Adipocyte (in vitro differentiated cells): Measurements from ENCODE around the gene N4BP2L2.
"Not testable (repeated sequence)": the region's sequence is repeated elsewhere in the genome, so short reads cannot be mapped to it uniquely, and the experiment has no call there.

ENCODE experiments used
- DNase-seq: peaks from one replicate; pipeline ENCODE4 v3.0.0-alpha.2; 2015; ENCODE audit warnings: low read depth
- H3K27me3 ChIP-seq: replicated peaks from 2 replicates; pipeline ENCODE4 v1.7.0; 2013; ENCODE audit warnings: mild to moderate bottlenecking, low read length, moderate library complexity; ENCODE audit not compliant: control insufficient read depth, insufficient read depth
- H3K36me3 ChIP-seq: 2 replicates; pipeline ENCODE4 v1.7.0; 2013; ENCODE audit warnings: low read length, mild to moderate bottlenecking, moderate library complexity; ENCODE audit not compliant: control insufficient read depth, insufficient read depth, severe bottlenecking
- H3K4me1 ChIP-seq: 2 replicates; pipeline ENCODE4 v1.7.0; 2013; ENCODE audit warnings: mild to moderate bottlenecking, low read length, moderate library complexity; ENCODE audit not compliant: control insufficient read depth, insufficient read depth
- H3K4me3 ChIP-seq: 2 replicates; pipeline ENCODE4 v1.7.0; 2013; ENCODE audit warnings: mild to moderate bottlenecking, low read length, moderate library complexity
- H3K9ac ChIP-seq: 2 replicates; pipeline ENCODE4 v1.7.0; 2013; ENCODE audit warnings: mild to moderate bottlenecking, low read length, moderate library complexity
- H3K9me3 ChIP-seq: 2 replicates; pipeline ENCODE4 v1.7.0; 2013; ENCODE audit warnings: mild to moderate bottlenecking, low read length, moderate library complexity; ENCODE audit not compliant: control insufficient read depth

Gene N4BP2L2

GRCh38 chr13:32560842-32561241, 22.2 kb upstream of the N4BP2L2 start:
- not testable (repeated sequence) for H3K36me3 ChIP-seq, DNase-seq, H3K4me3 ChIP-seq, H3K9ac ChIP-seq, H3K27me3 ChIP-seq, H3K9me3 ChIP-seq, H3K4me1 ChIP-seq

GRCh38 chr13:32555613-32556012, 17.0 kb upstream of the N4BP2L2 start:
- H3K9ac ChIP-seq, result no peak overlapping the region
- no peak for DNase-seq
- H3K27me3 ChIP-seq, result no peaks in the 10 kb centered on the region

GRCh38 chr13:32553720-32554119, 15.1 kb upstream of the N4BP2L2 start:
- Histone ChIP-seq H3K36me3 (no peaks in the 10 kb centered on the region), H3K27me3 (no peaks in the 10 kb centered on the region), H3K4me3 (no peak overlapping the region), H3K9me3 (no peaks in the 10 kb centered on the region), H3K9ac (no peak overlapping the region), H3K4me1 (no peaks in the 10 kb centered on the region)
- DNase-seq, result no peak

More at GRCh38 chr13:32555613-32556012, 17.0 kb upstream of the N4BP2L2 start:
- no peak overlapping the region for H3K4me3 ChIP-seq
- H3K4me1 ChIP-seq, result no peaks in the 10 kb centered on the region
- no peaks in the 10 kb centered on the region for H3K36me3 ChIP-seq
- H3K9me3 ChIP-seq, result no peaks in the 10 kb centered on the region

- no peak overlapping the region for H3K4me3 ChIP-seq
- H3K9ac ChIP-seq, result no peak overlapping the region
- no peaks in the 10 kb centered on the region for H3K4me1 ChIP-seq
- no peaks in the 10 kb centered on the region for H3K36me3 ChIP-seq
- DNase-seq, result no peak
- no peaks in the 10 kb centered on the region for H3K9me3 ChIP-seq
- peaks cover 3% of the 10 kb centered on the region for H3K27me3 ChIP-seq
Measured at GRCh38 chr13:32549788-32550187, 11.2 kb upstream of the N4BP2L2 start.

- peak overlapping the region; percentile 56 for H3K4me3 ChIP-seq
Measured at GRCh38 chr13:32548837-32549236, 10.2 kb upstream of the N4BP2L2 start.

GRCh38 chr13:32545083-32545482, 6.5 kb upstream of the N4BP2L2 start:
- no peaks in the 10 kb centered on the region for H3K9me3 ChIP-seq
- H3K27me3 ChIP-seq, result peaks cover 3% of the 10 kb centered on the region
- H3K36me3 ChIP-seq, result no peaks in the 10 kb centered on the region
- no peak for DNase-seq
- H3K4me1 ChIP-seq, result no peaks in the 10 kb centered on the region
- H3K9ac ChIP-seq, result no peak overlapping the region
- H3K4me3 ChIP-seq, result no peak overlapping the region

More at GRCh38 chr13:32548837-32549236, 10.2 kb upstream of the N4BP2L2 start:
- H3K4me1 ChIP-seq, result no peaks in the 10 kb centered on the region
- peak; percentile 28 for DNase-seq
- H3K27me3 ChIP-seq, result peaks cover 3% of the 10 kb centered on the region
- H3K9ac ChIP-seq, result no peak overlapping the region
- H3K9me3 ChIP-seq, result no peaks in the 10 kb centered on the region
- H3K36me3 ChIP-seq, result no peaks in the 10 kb centered on the region

- Histone ChIP-seq H3K4me3 (no peak overlapping the region), H3K4me1 (peaks cover 3% of the 10 kb centered on the region), H3K27me3 (peaks cover 3% of the 10 kb centered on the region), H3K36me3 (no peaks in the 10 kb centered on the region), H3K9ac (no peak overlapping the region), H3K9me3 (no peaks in the 10 kb centered on the region)
- DNase-seq, result no peak
Measured at GRCh38 chr13:32542221-32542620, 3.6 kb upstream of the N4BP2L2 start.

GRCh38 chr13:32538143-32538620, 413 bp downstream of the N4BP2L2 start:
- H3K36me3 ChIP-seq, result peaks cover 18% of the 10 kb centered on the region
- peak; percentile 74 for DNase-seq
- H3K9me3 ChIP-seq, result no peaks in the 10 kb centered on the region
- no peaks in the 10 kb centered on the region for H3K27me3 ChIP-seq
- H3K9ac ChIP-seq, result peak overlapping the region; percentile 97
- H3K4me3 ChIP-seq, result peak overlapping the region; percentile 99
- peaks cover 7% of the 10 kb centered on the region for H3K4me1 ChIP-seq

- Histone ChIP-seq H3K27me3 (no peaks in the 10 kb centered on the region), H3K4me3 (peak overlapping the region; percentile 99), H3K4me1 (peaks cover 7% of the 10 kb centered on the region), H3K9ac (peak overlapping the region; percentile 97), H3K9me3 (no peaks in the 10 kb centered on the region), H3K36me3 (peaks cover 18% of the 10 kb centered on the region)
- no peak for DNase-seq
Measured at GRCh38 chr13:32537580-32538142, 934 bp downstream of the N4BP2L2 start.

GRCh38 chr13:32535748-32536147, 2.8 kb downstream of the N4BP2L2 start:
- no peaks in the 10 kb centered on the region for H3K9me3 ChIP-seq
- no peak overlapping the region for H3K4me3 ChIP-seq
- peaks cover 18% of the 10 kb centered on the region for H3K4me1 ChIP-seq
- peaks cover 18% of the 10 kb centered on the region for H3K36me3 ChIP-seq
- H3K9ac ChIP-seq, result no peak overlapping the region
- no peak for DNase-seq
- H3K27me3 ChIP-seq, result no peaks in the 10 kb centered on the region

- H3K4me1 ChIP-seq, result peaks cover 24% of the 10 kb centered on the region
- no peaks in the 10 kb centered on the region for H3K27me3 ChIP-seq
- H3K36me3 ChIP-seq, result peaks cover 18% of the 10 kb centered on the region
- no peak for DNase-seq
- no peak overlapping the region for H3K9ac ChIP-seq
- H3K4me3 ChIP-seq, result peak overlapping the region; percentile 9
- H3K9me3 ChIP-seq, result no peaks in the 10 kb centered on the region
Measured at GRCh38 chr13:32535115-32535514, 3.5 kb downstream of the N4BP2L2 start.

- peak; percentile 82 for DNase-seq
- Histone ChIP-seq H3K9me3 (no peaks in the 10 kb centered on the region), H3K9ac (peak overlapping the region; percentile 40), H3K4me3 (peak overlapping the region; percentile 42), H3K4me1 (peaks cover 33% of the 10 kb centered on the region), H3K36me3 (peaks cover 23% of the 10 kb centered on the region), H3K27me3 (no peaks in the 10 kb centered on the region)
Measured at GRCh38 chr13:32530841-32531253, 7.7 kb downstream of the N4BP2L2 start.
